Smooth muscle cell (in vitro differentiated cells): ENCODE measurements around the gene MCC. TPM values are rescaled to one million over a fixed set of nuclear protein-coding genes. Genes with fewer than 3 reads are reported as not detected.

Experiments
- DNase-seq: peaks from one replicate; lab custom pipeline; 2025; ENCODE audit not compliant: unreplicated experiment; lab: John Stamatoyannopoulos, UW
- H2AFZ ChIP-seq: fragments of 200-600 bp; sonication (generic); 2 replicates; pipeline ENCODE4 v1.6.0; 2016; ENCODE audit warnings: antibody characterized with exemption, low read depth, mild to moderate bottlenecking
- H3F3A ChIP-seq: fragments of 200-600 bp; sonication (generic); 2 replicates; pipeline ENCODE4 v1.6.0; 2017; ENCODE audit warnings: antibody characterized with exemption, low read depth
- H3K27ac ChIP-seq: fragments of 200-600 bp; sonication (generic); 2 replicates; pipeline ENCODE4 v1.5.1; 2016; ENCODE audit warnings: low read depth, mild to moderate bottlenecking
- H3K27me3 ChIP-seq: fragments of 200-600 bp; sonication (generic); 2 replicates; pipeline ENCODE4 v1.6.1; 2016; ENCODE audit warnings: low read depth, mild to moderate bottlenecking
- H3K36me3 ChIP-seq: fragments of 200-600 bp; sonication (generic); 2 replicates; pipeline ENCODE4 v1.5.1; 2016; ENCODE audit warnings: low read depth
- H3K4me1 ChIP-seq: fragments of 200-600 bp; sonication (generic); 2 replicates; pipeline ENCODE4 v1.5.1; 2016; ENCODE audit warnings: low read depth
- H3K4me2 ChIP-seq: fragments of 200-600 bp; sonication (generic); 2 replicates; pipeline ENCODE4 v1.6.0; 2016; ENCODE audit warnings: mild to moderate bottlenecking
- H3K4me3 ChIP-seq: fragments of 200-600 bp; sonication (generic); 2 replicates; pipeline ENCODE4 v1.5.1; 2016; ENCODE audit warnings: mild to moderate bottlenecking
- H3K79me2 ChIP-seq: fragments of 200-600 bp; sonication (generic); 2 replicates; pipeline ENCODE4 v1.6.0; 2016; ENCODE audit warnings: low read depth, mild to moderate bottlenecking
- H3K9ac ChIP-seq: fragments of 200-600 bp; sonication (generic); 2 replicates; pipeline ENCODE4 v1.6.0; 2016; ENCODE audit warnings: low read depth
- H3K9me3 ChIP-seq: fragments of 200-600 bp; sonication (generic); replicated peaks from 2 replicates; pipeline ENCODE4 v1.5.1; 2016; ENCODE audit warnings: low read depth
- H4K20me1 ChIP-seq: fragments of 200-600 bp; sonication (generic); 2 replicates; pipeline ENCODE4 v1.6.0; 2016; ENCODE audit warnings: low read depth
- CTCF ChIP-seq: fragments of 200-600 bp; sonication (generic); IDR thresholded peaks from 2 replicates; pipeline ENCODE4 v1.5.1; 2017; ENCODE audit warnings: borderline replicate concordance, mild to moderate bottlenecking, antibody characterized with exemption; ENCODE audit not compliant: insufficient read depth, poor library complexity, severe bottlenecking
- WGBS: methylation state at CpG from one replicate; pipeline ENCODE4 v1.1.7; 2016; ENCODE audit warnings: low lambda C conversion rate; 5-methylcytosine and 5-hydroxymethylcytosine counted together
- polyA plus RNA-seq: library from polyadenylated mRNA; unstranded; fragments of >200 nt; fragmentation: Nextera tagmentation; extraction: Ambion mirVana; gene quantifications from 2 replicates; pipeline ENCODE4 v1.2.1, GENCODE V29; 2016
- total RNA-seq: library from RNA; depleted of rRNA; stranded (reverse); fragments of >200 nt; gene quantifications from 2 replicates; pipeline ENCODE4 v1.2.3, GENCODE V29; 2014

Gene MCC
- total and polyA plus RNA-seq, 2 experiments from 2014 or later: 5.8 to 19.2 TPM

DNA sequence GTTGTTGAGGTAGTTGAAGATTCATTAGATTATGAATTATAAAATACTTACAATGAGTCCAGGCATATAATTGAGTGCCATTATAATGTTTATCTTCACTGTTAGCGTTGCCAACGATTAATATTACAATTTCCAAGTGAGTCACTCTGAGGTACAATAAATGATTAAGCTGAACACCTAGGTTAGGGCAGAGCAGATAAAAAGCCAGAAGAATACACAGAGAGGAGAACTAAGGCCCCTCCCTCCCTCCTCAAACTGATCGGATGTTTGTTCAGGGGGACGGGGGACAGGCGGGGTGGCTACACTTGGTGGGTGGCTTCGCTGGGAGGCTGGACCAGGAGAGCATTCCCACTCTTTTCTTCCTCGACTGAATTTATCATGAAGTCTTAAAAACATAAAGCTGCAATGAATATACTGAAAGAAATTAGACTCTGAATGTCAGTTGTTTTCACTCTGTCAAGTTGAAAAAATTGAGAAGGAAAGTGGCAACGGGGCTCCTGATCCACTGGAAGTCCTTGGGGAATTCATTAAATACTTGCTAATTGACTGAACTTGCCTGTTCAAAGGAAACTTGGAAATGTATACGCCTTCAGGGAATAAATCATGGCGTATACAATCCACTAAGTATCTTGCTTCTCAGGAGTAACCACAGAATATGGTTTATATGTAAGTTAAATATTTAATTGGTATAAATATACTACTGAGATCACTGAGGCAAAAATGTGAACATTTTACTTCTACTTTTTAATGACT is 251.5 kb downstream of the MCC start:
- no peak overlapping the region for H3K4me2 ChIP-seq
- no peaks in the 10 kb centered on the region for H3K79me2 ChIP-seq
- no peak overlapping the region for H2AFZ ChIP-seq
- peaks cover 5% of the 10 kb centered on the region for H3K4me1 ChIP-seq
- H3K4me3 ChIP-seq: no peak overlapping the region
- H3K27me3 ChIP-seq: no peaks in the 10 kb centered on the region
- no peaks in the 10 kb centered on the region for H3F3A ChIP-seq
- WGBS: 71% methylated on average over 10 of the region's 10 CpGs
- H3K36me3 ChIP-seq: no peaks in the 10 kb centered on the region
- TF ChIP-seq CTCF: no peak
- DNase-seq: no peak
- H3K27ac ChIP-seq: no peak overlapping the region
- H4K20me1 ChIP-seq: peaks cover 17% of the 10 kb centered on the region
- H3K9me3 ChIP-seq: no peaks in the 10 kb centered on the region
- no peak overlapping the region for H3K9ac ChIP-seq

GRCh38 chr5:113235884-113236283 is 252.4 kb downstream of the MCC start:
- peaks cover 17% of the 10 kb centered on the region for H4K20me1 ChIP-seq
- no peaks in the 10 kb centered on the region for H3F3A ChIP-seq
- no peak overlapping the region for H3K4me3 ChIP-seq
- 70% methylated on average over 4 of the region's 4 CpGs for WGBS
- DNase-seq: no peak
- H2AFZ ChIP-seq: no peak overlapping the region
- H3K4me1 ChIP-seq: peaks cover 8% of the 10 kb centered on the region
- H3K27me3 ChIP-seq: no peaks in the 10 kb centered on the region
- H3K36me3 ChIP-seq: no peaks in the 10 kb centered on the region
- no peak overlapping the region for H3K9ac ChIP-seq
- no peak for TF ChIP-seq CTCF
- no peaks in the 10 kb centered on the region for H3K9me3 ChIP-seq
- H3K4me2 ChIP-seq: no peak overlapping the region
- H3K27ac ChIP-seq: no peak overlapping the region
- H3K79me2 ChIP-seq: no peaks in the 10 kb centered on the region

GRCh38 chr5:113234546-113234945 is 253.7 kb downstream of the MCC start:
- Histone ChIP-seq H3K4me1 (peaks cover 10% of the 10 kb centered on the region), H3K9ac (no peak overlapping the region), H3K9me3 (no peaks in the 10 kb centered on the region), H3K4me3 (no peak overlapping the region), H3K27me3 (no peaks in the 10 kb centered on the region), H2AFZ (no peak overlapping the region), H4K20me1 (peaks cover 17% of the 10 kb centered on the region), H3K79me2 (no peaks in the 10 kb centered on the region), H3K27ac (no peak overlapping the region), H3K36me3 (no peaks in the 10 kb centered on the region), H3K4me2 (no peak overlapping the region), H3F3A (no peaks in the 10 kb centered on the region)
- no peak for DNase-seq
- WGBS: 81% methylated on average over 1 of the region's 1 CpG
- TF ChIP-seq CTCF: no peak

GRCh38 chr5:113233606-113234005 is 254.6 kb downstream of the MCC start:
- Histone ChIP-seq H3K4me1 (peaks cover 10% of the 10 kb centered on the region), H3K4me3 (no peak overlapping the region), H3F3A (no peaks in the 10 kb centered on the region), H2AFZ (no peak overlapping the region), H4K20me1 (peaks cover 17% of the 10 kb centered on the region), H3K79me2 (no peaks in the 10 kb centered on the region), H3K4me2 (peak overlapping the region; percentile 0), H3K27me3 (no peaks in the 10 kb centered on the region), H3K9me3 (no peaks in the 10 kb centered on the region), H3K9ac (no peak overlapping the region), H3K36me3 (no peaks in the 10 kb centered on the region), H3K27ac (no peak overlapping the region)
- 71% methylated on average over 1 of the region's 1 CpG for WGBS
- DNase-seq: no peak
- TF ChIP-seq CTCF: no peak
